RKO (cell line): ENCODE results near the gene PARVA.
"Not testable (repeated sequence)": the region's sequence is repeated elsewhere in the genome, so short reads cannot be mapped to it uniquely, and the experiment has no call there.

Experiments used
- DNase-seq: peaks from one replicate; pipeline ENCODE4 v3.0.0-alpha.2; 2016; ENCODE audit warnings: low spot score

Gene PARVA

GRCh38 chr11:12377106-12377823 is at the start of gene PARVA:
TSS of gene PARVA (plus strand) at chr11:12377571. CDS start at chr11:12377648, 77 bp downstream.
- peak; percentile 71 for DNase-seq

- DNase-seq: no peak
Measured at GRCh38 chr11:12329169-12329568, 48.2 kb upstream of the PARVA start.

GRCh38 chr11:12329797-12330196 is 47.6 kb upstream of the PARVA start:
- no peak for DNase-seq

- no peak for DNase-seq
Measured at GRCh38 chr11:12330485-12331231, 46.7 kb upstream of the PARVA start.

GRCh38 chr11:12331239-12331874 is 46.0 kb upstream of the PARVA start:
- DNase-seq: peak; percentile 82

GRCh38 chr11:12343526-12343925 is 33.8 kb upstream of the PARVA start:
- no peak for DNase-seq

GRCh38 chr11:12353534-12353933 is 23.8 kb upstream of the PARVA start:
- DNase-seq: no peak

GRCh38 chr11:12354750-12355545 is 22.4 kb upstream of the PARVA start:
- no peak for DNase-seq

- no peak for DNase-seq
Measured at GRCh38 chr11:12356944-12357655, 20.3 kb upstream of the PARVA start.

- DNase-seq: not testable (repeated sequence)
Measured at GRCh38 chr11:12357697-12358096, 19.7 kb upstream of the PARVA start.

- DNase-seq: no peak
Measured at GRCh38 chr11:12358302-12359188, 18.8 kb upstream of the PARVA start.

- no peak for DNase-seq
Measured at GRCh38 chr11:12359761-12360160, 17.6 kb upstream of the PARVA start.

GRCh38 chr11:12361682-12362081 is 15.7 kb upstream of the PARVA start:
- no peak for DNase-seq

- DNase-seq: no peak
Measured at GRCh38 chr11:12362857-12363256, 14.5 kb upstream of the PARVA start.

GRCh38 chr11:12363373-12363772 is 14.0 kb upstream of the PARVA start:
- no peak for DNase-seq

GRCh38 chr11:12365965-12366575 is 11.3 kb upstream of the PARVA start:
- DNase-seq: not testable (repeated sequence)

- not testable (repeated sequence) for DNase-seq
Measured at GRCh38 chr11:12367057-12367456, 10.3 kb upstream of the PARVA start.

- DNase-seq: no peak
Measured at GRCh38 chr11:12372111-12372510, 5.3 kb upstream of the PARVA start.

GRCh38 chr11:12375720-12376119 is 1.7 kb upstream of the PARVA start:
- DNase-seq: no peak
